Peyer's patch (tissue), 4 donors: ENCODE measurements around the gene ADAMTS12.

Experiments
- POLR2A ChIP-seq, 2 donors: fragments of 450-650 bp; IDR thresholded peaks; one replicate each; pipeline ENCODE4 v1.5.1; 2017; ENCODE audit warnings: antibody characterized with exemption in 2 of 2, mild to moderate bottlenecking in 2 of 2, moderate library complexity in 2 of 2
- TF ChIP-seq, protein P1 (sequence below), 6 experiments: fragments of 450-650 bp in 4 of 6; fragments of 200-600 bp in 2 of 6; sonication (generic) in 1 of 6; IDR thresholded peaks; one replicate each; pipeline ENCODE4 v1.5.1; 2017 to 2019; ENCODE audit warnings: antibody characterized with exemption in 6 of 6, mild to moderate bottlenecking in 3 of 6, moderate library complexity in 1 of 6

DNA sequence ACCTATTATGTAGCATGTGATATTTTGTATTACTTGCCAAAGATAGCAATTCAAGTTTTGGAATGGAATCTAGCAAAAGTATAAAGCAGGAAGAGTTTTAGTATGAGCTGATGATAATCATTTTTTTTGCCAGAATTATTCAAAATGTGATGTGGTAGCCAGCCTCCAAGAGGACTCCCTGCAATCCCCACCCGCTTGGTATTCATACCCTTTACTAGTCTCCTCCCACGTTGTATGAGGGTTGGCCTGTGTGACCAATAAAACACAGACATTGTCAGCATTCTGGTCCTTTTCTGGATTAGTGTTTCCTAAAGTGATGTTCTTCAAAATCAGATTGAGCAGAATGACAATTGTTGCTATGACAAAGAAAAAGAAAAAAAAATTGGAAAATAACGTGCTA is 387.2 kb downstream of the ADAMTS12 start:
- TF ChIP-seq, protein P1, sequence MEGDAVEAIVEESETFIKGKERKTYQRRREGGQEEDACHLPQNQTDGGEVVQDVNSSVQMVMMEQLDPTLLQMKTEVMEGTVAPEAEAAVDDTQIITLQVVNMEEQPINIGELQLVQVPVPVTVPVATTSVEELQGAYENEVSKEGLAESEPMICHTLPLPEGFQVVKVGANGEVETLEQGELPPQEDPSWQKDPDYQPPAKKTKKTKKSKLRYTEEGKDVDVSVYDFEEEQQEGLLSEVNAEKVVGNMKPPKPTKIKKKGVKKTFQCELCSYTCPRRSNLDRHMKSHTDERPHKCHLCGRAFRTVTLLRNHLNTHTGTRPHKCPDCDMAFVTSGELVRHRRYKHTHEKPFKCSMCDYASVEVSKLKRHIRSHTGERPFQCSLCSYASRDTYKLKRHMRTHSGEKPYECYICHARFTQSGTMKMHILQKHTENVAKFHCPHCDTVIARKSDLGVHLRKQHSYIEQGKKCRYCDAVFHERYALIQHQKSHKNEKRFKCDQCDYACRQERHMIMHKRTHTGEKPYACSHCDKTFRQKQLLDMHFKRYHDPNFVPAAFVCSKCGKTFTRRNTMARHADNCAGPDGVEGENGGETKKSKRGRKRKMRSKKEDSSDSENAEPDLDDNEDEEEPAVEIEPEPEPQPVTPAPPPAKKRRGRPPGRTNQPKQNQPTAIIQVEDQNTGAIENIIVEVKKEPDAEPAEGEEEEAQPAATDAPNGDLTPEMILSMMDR (IDR thresholded peaks at IDR 0.05) = no peak
- no peak for TF ChIP-seq POLR2A (IDR thresholded peaks at IDR 0.05)
